Osteocyte (in vitro differentiated cells): ENCODE measurements around the gene GTPBP1. TPM values are rescaled to one million over a fixed set of nuclear protein-coding genes. Genes with fewer than 3 reads are reported as not detected.

Source experiments
- DNase-seq: peaks from one replicate; pipeline ENCODE4 v3.0.0; 2021; ENCODE audit warnings: mixed read lengths; ENCODE audit not compliant: unreplicated experiment; ENCODE audit errors: extremely low spot score
- H3K27ac Mint-ChIP-seq: one replicate; pipeline ENCODE4 v1.8.0; 2021; ENCODE audit warnings: mild to moderate bottlenecking, mixed read lengths; ENCODE audit not compliant: unreplicated experiment
- H3K27me3 Mint-ChIP-seq: one replicate; pipeline ENCODE4 v1.8.0; 2021; ENCODE audit warnings: mixed read lengths; ENCODE audit not compliant: unreplicated experiment
- H3K36me3 Mint-ChIP-seq: one replicate; pipeline ENCODE4 v1.8.0; 2021; ENCODE audit warnings: mixed read lengths; ENCODE audit not compliant: unreplicated experiment
- H3K4me1 Mint-ChIP-seq: one replicate; pipeline ENCODE4 v1.8.0; 2021; ENCODE audit warnings: mixed read lengths; ENCODE audit not compliant: unreplicated experiment
- H3K4me3 Mint-ChIP-seq: one replicate; pipeline ENCODE4 v1.8.0; 2021; ENCODE audit warnings: mild to moderate bottlenecking, moderate library complexity, mixed read lengths; ENCODE audit not compliant: unreplicated experiment
- H3K9me3 Mint-ChIP-seq: one replicate; pipeline ENCODE4 v1.8.0; 2021; ENCODE audit warnings: mixed read lengths; ENCODE audit not compliant: unreplicated experiment
- CTCF ChIP-seq: fragments of 200-600 bp; sonication (generic); IDR thresholded peaks from 2 replicates; pipeline ENCODE4 v1.5.0; 2021; ENCODE audit warnings: antibody characterized with exemption, mild to moderate bottlenecking, moderate library complexity
- total RNA-seq: library from RNA; stranded (reverse); gene quantifications from 2 replicates; pipeline ENCODE4 v1.2.1, GENCODE V29; 2021

Gene GTPBP1
- total RNA-seq, 1 donor from 2014 or later: 68.8 TPM

- Mint-ChIP-seq H3K36me3 (peaks cover 38% of the 10 kb centered on the region), H3K9me3 (no peaks in the 10 kb centered on the region), H3K27ac (peak overlapping the region; percentile 55), H3K4me3 (no peak overlapping the region), H3K4me1 (peaks cover 29% of the 10 kb centered on the region), H3K27me3 (no peaks in the 10 kb centered on the region)
- no peak for TF ChIP-seq CTCF
- DNase-seq: no peak
Measured at GRCh38 chr22:38733724-38734381, 28.1 kb downstream of the GTPBP1 start.

GRCh38 chr22:38734421-38735100 is 28.8 kb downstream of the GTPBP1 start:
- no peaks in the 10 kb centered on the region for H3K9me3 Mint-ChIP-seq
- H3K4me1 Mint-ChIP-seq: peaks cover 24% of the 10 kb centered on the region
- no peak overlapping the region for H3K4me3 Mint-ChIP-seq
- DNase-seq: no peak
- TF ChIP-seq CTCF: no peak
- no peaks in the 10 kb centered on the region for H3K27me3 Mint-ChIP-seq
- H3K27ac Mint-ChIP-seq: no peak overlapping the region
- H3K36me3 Mint-ChIP-seq: peaks cover 33% of the 10 kb centered on the region

GRCh38 chr22:38735126-38735464 is 29.4 kb downstream of the GTPBP1 start:
- TF ChIP-seq CTCF: no peak
- DNase-seq: no peak
- Mint-ChIP-seq H3K9me3 (no peaks in the 10 kb centered on the region), H3K36me3 (peaks cover 33% of the 10 kb centered on the region), H3K4me1 (peaks cover 20% of the 10 kb centered on the region), H3K27me3 (no peaks in the 10 kb centered on the region), H3K27ac (no peak overlapping the region), H3K4me3 (no peak overlapping the region)

- H3K27ac Mint-ChIP-seq: no peak overlapping the region
- no peak for TF ChIP-seq CTCF
- H3K36me3 Mint-ChIP-seq: peaks cover 30% of the 10 kb centered on the region
- peaks cover 19% of the 10 kb centered on the region for H3K4me1 Mint-ChIP-seq
- H3K4me3 Mint-ChIP-seq: no peak overlapping the region
- H3K27me3 Mint-ChIP-seq: no peaks in the 10 kb centered on the region
- no peaks in the 10 kb centered on the region for H3K9me3 Mint-ChIP-seq
- no peak for DNase-seq
Measured at GRCh38 chr22:38735465-38736256, 29.9 kb downstream of the GTPBP1 start.

- H3K36me3 Mint-ChIP-seq: peaks cover 35% of the 10 kb centered on the region
- H3K4me1 Mint-ChIP-seq: peaks cover 19% of the 10 kb centered on the region
- DNase-seq: no peak
- no peaks in the 10 kb centered on the region for H3K9me3 Mint-ChIP-seq
- no peaks in the 10 kb centered on the region for H3K27me3 Mint-ChIP-seq
- H3K27ac Mint-ChIP-seq: no peak overlapping the region
- TF ChIP-seq CTCF: no peak
- no peak overlapping the region for H3K4me3 Mint-ChIP-seq
Measured at GRCh38 chr22:38736257-38736570, 30.5 kb downstream of the GTPBP1 start.
